ENCODE measurements around the gene GCA.

The GCA gene

GRCh38 chr2:162343824-162344616, at the start of gene GCA:
Gene GCA, plus strand, starts transcription at chr2:162344132. Its CDS starts 117 bp downstream, at chr2:162344249.
- DNase-seq = peak; percentile 97

DNA sequence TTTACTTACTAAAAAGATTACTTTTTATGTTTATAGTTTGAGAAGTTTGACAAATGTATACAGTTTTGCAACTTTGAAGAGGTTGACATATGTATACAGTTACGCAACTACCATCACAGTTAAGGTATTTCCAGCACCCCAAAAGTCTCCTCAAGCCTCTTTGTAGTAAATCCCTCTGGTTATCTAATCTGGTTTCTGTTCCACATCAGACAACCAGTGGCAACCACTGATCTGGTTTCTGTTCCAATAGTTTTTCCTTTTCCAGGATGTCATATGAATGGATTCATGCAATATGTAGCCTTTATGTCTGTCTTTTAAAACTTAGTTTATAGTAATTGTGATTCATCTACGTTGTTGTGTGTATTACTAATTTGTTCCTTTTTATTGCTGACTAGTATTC, 48.9 kb upstream of the GCA start:
- DNase-seq = peak; percentile 87

GRCh38 chr2:162297925-162298552, 45.9 kb upstream of the GCA start:
- DNase-seq = peak; percentile 70

DNA sequence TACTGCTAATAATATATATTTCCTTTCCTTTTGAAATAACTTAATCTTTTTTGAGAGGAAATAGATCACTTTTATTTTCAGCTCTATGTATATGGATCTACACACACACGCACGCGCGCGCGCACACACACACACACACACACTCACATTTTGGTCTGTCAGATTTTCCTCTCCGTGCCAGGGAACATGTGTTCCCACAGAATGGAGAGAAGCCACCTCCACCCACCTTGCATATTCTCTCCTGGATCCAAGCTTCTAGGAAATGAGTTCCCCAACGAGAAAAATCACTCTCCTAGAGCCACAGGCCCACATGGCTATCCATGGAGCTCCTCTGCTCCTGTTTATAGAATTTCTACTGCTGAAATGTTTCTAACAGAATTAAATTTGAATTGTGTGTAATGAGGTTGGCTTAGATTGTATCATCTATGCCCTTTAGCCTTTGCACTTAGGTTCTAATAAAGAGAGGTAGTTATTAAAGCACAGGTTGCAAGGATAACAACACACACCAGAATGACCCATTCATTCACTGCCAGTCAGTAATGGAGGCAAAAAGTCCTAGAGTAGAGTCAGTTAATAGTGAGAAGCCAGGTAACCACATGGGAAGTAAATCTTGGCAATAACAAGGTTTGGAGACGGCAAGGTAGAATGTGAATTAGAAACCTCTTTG, 45.1 kb upstream of the GCA start:
- no peak for DNase-seq

DNA sequence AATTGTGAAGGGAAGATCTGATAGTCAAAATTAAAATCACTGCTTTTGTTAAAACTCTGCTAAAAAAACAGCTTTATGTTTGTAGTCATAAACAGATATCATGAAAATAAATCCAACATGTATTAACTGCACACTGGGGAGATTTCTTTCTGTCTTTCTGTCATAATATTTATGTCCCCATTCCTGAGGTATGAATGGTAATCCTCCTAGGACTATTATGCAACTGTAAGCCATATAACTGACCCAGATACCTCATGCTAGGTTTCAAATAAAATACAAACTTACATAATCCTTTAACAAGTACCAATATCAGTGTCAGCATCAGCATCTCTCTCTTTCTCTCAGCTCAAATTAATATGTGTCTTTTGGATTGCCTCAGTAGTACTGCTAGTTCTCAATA, 43.7 kb upstream of the GCA start:
- DNase-seq = no peak

- DNase-seq = peak; percentile 66
Measured at GRCh38 chr2:162301151-162301804, 42.7 kb upstream of the GCA start.

- no peak for DNase-seq
Measured at GRCh38 chr2:162301877-162302276, 42.1 kb upstream of the GCA start.

- no peak for DNase-seq
Measured at GRCh38 chr2:162305901-162306300, 38.0 kb upstream of the GCA start.

DNA sequence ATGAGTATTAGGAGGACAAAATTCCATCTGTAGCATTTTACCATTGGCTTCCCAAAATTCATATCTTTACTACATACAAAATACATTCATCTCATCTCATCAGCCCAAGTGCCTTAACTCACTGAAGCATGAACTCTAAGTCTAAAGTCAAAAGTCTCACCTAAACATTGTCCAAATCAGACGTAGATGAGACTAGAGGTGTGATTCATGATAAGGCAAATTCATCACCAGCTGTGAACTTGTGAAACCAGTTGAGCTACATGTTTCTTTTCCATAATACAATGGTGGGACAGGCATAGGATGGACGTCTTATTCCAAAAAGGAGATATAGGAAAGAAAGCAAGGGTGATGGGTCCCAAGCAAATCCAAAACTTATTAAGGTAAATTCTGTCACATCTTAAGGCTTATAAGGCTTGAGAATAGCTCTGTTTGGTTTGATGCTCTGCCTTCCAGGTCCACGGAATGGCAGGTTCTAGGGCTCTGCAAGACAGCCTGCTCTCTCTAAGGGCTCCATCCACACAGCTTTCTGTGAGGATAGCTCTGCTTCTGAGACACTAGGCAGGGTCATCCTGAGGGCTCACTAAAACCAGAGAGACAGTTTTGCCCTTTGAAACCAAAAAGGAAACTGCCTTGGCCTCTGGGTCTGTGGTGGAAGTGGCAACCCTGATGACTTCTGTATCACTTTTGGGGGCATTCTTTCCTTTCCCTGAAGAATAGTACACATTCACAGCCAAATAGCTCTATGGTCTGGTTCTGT, 35.0 kb upstream of the GCA start:
- DNase-seq = no peak

GRCh38 chr2:162312853-162313252, 31.1 kb upstream of the GCA start:
- no peak for DNase-seq

DNA sequence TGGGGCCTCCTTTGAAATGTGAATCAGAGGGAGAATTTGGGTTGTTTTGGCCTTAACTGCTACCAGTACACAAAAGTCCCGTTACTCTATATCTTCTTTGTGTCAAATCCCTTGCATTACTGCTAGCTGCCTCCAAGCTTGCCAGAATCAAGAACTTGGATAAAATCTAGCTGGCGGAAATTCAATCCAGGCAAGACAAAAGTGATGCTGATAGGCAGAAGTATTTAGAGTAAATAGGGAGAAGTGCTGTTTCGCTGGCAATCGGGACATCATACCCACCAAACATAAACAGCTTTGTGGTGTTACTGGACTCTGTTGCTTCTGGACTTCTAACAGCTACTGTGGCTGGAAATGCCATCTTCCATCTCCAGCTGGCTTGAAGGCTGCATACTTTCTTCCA, 28.0 kb upstream of the GCA start:
- no peak for DNase-seq

DNA sequence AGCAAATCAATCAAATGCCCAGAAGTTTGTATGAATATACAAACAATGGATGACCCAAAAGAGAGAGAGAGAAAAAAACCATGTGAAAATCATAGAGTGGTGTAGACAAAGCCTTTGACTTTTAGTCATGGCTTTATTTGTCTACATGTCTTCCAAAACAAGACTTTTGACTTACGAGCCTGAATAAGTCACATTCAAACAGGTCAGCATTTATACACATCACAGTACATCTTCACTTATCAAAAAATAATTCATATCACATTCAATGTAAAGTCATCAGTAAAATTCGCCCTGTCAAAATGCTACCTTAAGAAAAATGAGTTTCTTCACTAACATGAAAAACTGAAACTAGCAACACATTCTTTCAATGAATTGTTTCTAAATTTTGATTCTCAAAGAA, 27.3 kb upstream of the GCA start:
- no peak for DNase-seq

DNA sequence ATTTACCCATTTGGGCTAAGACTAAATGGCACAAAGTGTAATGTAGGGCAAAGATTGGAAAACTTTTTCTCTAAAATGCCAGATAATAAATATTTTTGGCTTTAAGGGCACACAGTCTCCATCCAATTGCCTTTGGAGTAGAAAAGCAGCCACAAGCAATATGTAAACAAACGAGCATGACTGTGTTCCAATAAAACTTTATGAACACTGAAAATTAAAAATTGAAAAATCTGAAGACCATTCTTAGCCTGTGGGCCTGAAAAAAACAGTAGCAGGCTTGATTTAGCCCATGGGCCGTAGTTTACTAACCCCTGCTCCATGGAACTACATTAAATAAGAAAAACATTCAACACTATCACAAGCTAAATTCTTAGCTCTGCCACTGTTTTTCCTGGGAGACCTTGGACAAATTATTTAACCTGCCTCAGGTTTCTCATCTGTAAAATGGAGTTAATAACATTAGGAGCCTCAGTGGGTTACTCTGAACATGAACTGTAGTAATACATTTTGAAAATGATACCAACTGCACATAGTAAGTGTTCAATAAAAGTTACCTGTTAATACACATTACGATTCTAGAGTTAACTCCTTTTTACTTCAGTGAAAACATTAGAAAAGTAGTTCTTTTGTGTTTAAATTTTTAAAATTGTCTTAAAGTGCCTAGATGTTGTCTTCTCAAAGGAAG, 26.7 kb upstream of the GCA start:
- no peak for DNase-seq

- peak; percentile 11 for DNase-seq
Measured at GRCh38 chr2:162317861-162318327, 26.0 kb upstream of the GCA start.

DNA sequence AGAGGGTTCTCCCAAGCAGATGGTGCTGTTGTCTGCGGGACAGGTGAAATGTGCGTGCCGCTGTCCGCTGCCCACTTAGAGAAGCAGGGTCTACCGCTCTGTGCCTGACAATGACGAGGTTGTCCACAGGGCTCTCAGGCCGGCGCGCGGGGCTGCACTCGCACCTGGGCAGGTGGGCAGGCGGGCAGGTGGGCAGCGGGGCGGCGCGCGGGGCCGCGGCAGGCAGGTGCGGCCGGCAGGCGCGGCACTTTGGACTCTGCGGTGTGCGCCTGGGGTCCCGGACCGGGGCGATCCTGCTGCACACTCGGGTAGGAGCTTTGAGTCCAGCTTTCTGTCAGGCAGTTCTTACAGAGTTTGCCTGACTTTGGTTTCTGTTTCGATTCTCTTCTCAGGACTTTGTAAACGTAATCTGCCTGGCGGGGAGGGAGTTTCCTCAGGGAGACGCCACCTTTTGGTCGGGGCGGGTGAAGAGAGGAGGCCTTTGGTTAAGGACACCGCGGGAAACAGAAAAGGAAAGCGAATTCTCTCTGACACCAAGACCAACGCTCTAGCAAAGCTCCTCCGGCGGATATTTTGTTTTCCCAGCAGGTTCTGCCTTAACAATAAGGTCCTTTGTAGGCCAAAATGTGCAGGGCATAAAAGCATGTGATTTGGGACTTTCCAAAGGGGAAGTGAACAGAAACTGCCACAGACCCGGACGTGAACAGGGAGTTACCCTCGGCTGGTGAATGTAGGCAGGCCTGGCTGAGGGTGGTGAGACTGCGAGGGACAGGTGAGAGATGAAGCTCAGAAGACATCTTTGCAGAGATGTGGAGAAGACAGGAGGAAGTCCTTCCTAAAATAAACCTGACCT, 25.4 kb upstream of the GCA start, which contains the start of gene IFIH1:
TSS of gene IFIH1 (minus strand) at position 357 of the 853 bp plus-strand sequence. CDS start 377 bp downstream, outside the sequence.
- peak; percentile 89 for DNase-seq

- no peak for DNase-seq
Measured at GRCh38 chr2:162320864-162321517, 22.9 kb upstream of the GCA start.

- no peak for DNase-seq
Measured at GRCh38 chr2:162324953-162325352, 19.0 kb upstream of the GCA start.

DNA sequence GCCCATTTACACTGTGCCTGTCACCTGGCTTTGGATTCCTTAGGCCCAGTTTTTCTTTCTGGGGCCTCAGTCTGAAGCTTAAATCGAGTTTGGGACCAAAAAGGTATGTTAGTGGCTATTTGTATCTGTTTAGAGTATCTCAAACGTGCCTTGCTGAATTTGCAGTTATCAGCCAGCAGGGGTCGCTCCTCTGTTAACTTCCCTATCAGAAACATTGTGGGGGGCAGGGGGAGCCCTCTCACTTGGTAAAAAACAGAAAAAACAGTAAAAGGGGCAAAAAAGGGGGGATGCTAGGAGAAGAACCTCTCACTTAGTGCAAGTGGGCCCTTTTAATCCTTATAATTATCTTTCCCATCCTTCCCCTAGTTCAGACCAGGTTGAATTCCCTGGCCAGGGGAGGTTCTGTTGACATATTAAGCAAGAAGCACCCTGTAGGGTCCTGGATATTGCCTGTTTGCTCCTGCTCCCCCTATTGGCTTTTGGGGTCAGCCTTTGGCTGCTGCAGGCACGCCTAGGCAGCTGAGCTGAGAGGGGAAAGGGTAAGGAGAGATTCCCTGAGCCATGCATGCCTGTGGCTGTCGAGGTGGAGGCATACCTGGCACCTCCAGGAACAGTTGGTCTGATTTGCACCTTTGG, 16.7 kb upstream of the GCA start:
- DNase-seq = no peak

GRCh38 chr2:162327806-162328205, 16.1 kb upstream of the GCA start:
- no peak for DNase-seq

Data from MV-4-11 (cell line).